Heart left ventricle (tissue), 16 donors: ENCODE results near the gene HINT1. TPM values are rescaled to one million over a fixed set of nuclear protein-coding genes. Genes with fewer than 3 reads are reported as not detected.

Experiments used
- ATAC-seq, 4 donors: fragments of 200-7000 bp; cut with Tn5 transposase; one replicate each; pipeline ENCODE4 v1.9.1; 2020 to 2022; ENCODE audit warnings: moderate library complexity in 4 of 4, mild to moderate bottlenecking in 3 of 4, moderate number of reproducible peaks in 1 of 4
- DNase-seq, 5 donors: peaks; one replicate each; pipeline ENCODE4 v3.0.0-alpha.2; 2020
- H3K27ac ChIP-seq, 12 donors: fragments of 200-600 bp; sonication (generic) in 4 of 12; one replicate each; pipeline versions ENCODE4 v1.5.0 to v1.8.0; 2016 to 2022; ENCODE audit warnings: mild to moderate bottlenecking in 2 of 12
- H3K27me3 ChIP-seq, 9 donors: fragments of 200-600 bp; sonication (generic) in 2 of 9; one replicate each; pipeline versions ENCODE4 v1.5.1 to v1.8.0; 2016 to 2022; ENCODE audit warnings: mild to moderate bottlenecking in 3 of 9
- H3K36me3 ChIP-seq, 9 donors: fragments of 200-600 bp; sonication (generic) in 2 of 9; one replicate each; pipeline versions ENCODE4 v1.5.0 to v1.8.0; 2018 to 2022; ENCODE audit warnings: mild to moderate bottlenecking in 2 of 9
- H3K4me1 ChIP-seq, 12 donors: fragments of 200-600 bp; sonication (generic) in 4 of 12; one replicate each; pipeline versions ENCODE4 v1.5.0 to v1.8.0; 2016 to 2022; ENCODE audit warnings: mild to moderate bottlenecking in 3 of 12
- H3K4me3 ChIP-seq, 12 donors: fragments of 200-600 bp; sonication (generic) in 4 of 12; one replicate each; pipeline versions ENCODE4 v1.5.0 to v1.8.0; 2017 to 2022; ENCODE audit warnings: mild to moderate bottlenecking in 9 of 12, moderate library complexity in 4 of 12
- H3K9me3 ChIP-seq, 12 donors: fragments of 200-600 bp; sonication (generic) in 4 of 12; one replicate each; pipeline versions ENCODE4 v1.5.0 to v1.8.0; 2016 to 2022; ENCODE audit warnings: mild to moderate bottlenecking in 1 of 12
- CTCF ChIP-seq, 12 donors: fragments of 200-600 bp; sonication (generic) in 4 of 12; IDR thresholded peaks; one replicate each; pipeline versions ENCODE4 v1.5.0 to v1.8.0; 2018 to 2022; ENCODE audit warnings: antibody characterized with exemption in 12 of 12, mild to moderate bottlenecking in 5 of 12
- POLR2A ChIP-seq, 2 donors: fragments of 450-650 bp; IDR thresholded peaks; one replicate each; pipeline ENCODE4 v1.6.1; 2017; ENCODE audit warnings: antibody characterized with exemption in 2 of 2, mild to moderate bottlenecking in 2 of 2, moderate library complexity in 2 of 2
- WGBS, 4 donors: extraction: QIAGEN DNeasy Blood & Tissue Kit in 2 of 4; methylation state at CpG; one replicate each; pipeline versions ENCODE4 v1.1.5 to v1.1.7; 2013 to 2018; 5-methylcytosine and 5-hydroxymethylcytosine counted together
- intact Hi-C, 10 donors: fragments of 100-400 bp; cut with DNase I; formaldehyde crosslinking; loops; one replicate each; pipeline versions ENCODE4 v1.11.1 to v1.14.2; 2022
- polyA plus RNA-seq, 2 donors: library from polyadenylated mRNA; stranded (reverse); fragments of 200-250 nt; gene quantifications; one replicate each; pipeline ENCODE4 v1.2.3, GENCODE V29; 2013
- total RNA-seq, 9 donors: library from RNA; depleted of rRNA in 2 of 9; stranded (reverse); fragments of >200 nt in 2 of 9; fragmentation: NEBNext Ultra II Directional in 3 of 9; extraction: Animal tissue kit (Norgen Biotek cat#: 25700) in 3 of 9; gene quantifications; one replicate each; pipeline versions ENCODE4 v1.1.0 to v1.2.4, GENCODE V29; 2016 to 2023
- donor health status: ischemic (EF 13 %, LVEDD 7.1; RV severe dilation, severe dysfunction).
- donor health status: healthy with polysubstance abuse.
- donor health status: DM: no; HTN: yes; CAD: no.
- donor health status: DM: no; HTN: no; CAD: no.
- donor health status: ischemic (EF 25% LVEDD 6.9; RV normal size, moderate dysfunction).
- donor health status: ischemic (EF 25% LVEDD 5.7; RV mildly dilated, moderate dysfunction).
- donor health status: healthy.
- donor health status: DM: yes; HTN: yes; CAD: no.
- donor health status: ischemic (EF 35%, LVEDD 5.7; RV mildly dilated, moderate dysfunction).
- donor health status: nonischemic (EF 11% LVEDD 7.7; RV severe dilation, severe dysfunction).
- donor health status: DM: yes; HTN: yes; CAD: no.
- donor health status: PGD.
- donor health status: ischemic (EF 29% LVEDD 5.4; RV normal size, mild dysfunction).
- donor health status: nonischemic (EF 23%, LVEDD 6.1; RV moderate dilation, normal function).

Gene HINT1
- total and polyA plus RNA-seq, 11 donors, result 76.8 to 286 (median 148) TPM

- peak overlapping the region in 11 of 12 donors; percentile 72 to 97 (median 87) for H3K4me3 ChIP-seq
- peaks cover 0 to 45% (median 42%) of the 10 kb centered on the region in 9 donors for H3K36me3 ChIP-seq
- no peak for ATAC-seq
- no peak for TF ChIP-seq POLR2A (IDR thresholded peaks at IDR 0.05)
- TF ChIP-seq CTCF (IDR thresholded peaks at IDR 0.05), result no peak
- DNase-seq, result no peak
- 32 to 36% (median 34%) methylated on average over 9 of the region's 9 CpGs for WGBS, 4 donors
- H3K9me3 ChIP-seq, result no peaks in the 10 kb centered on the region
- H3K27ac ChIP-seq, result peak overlapping the region in 11 of 12 donors; percentile 85 to 98 (median 95)
- intact Hi-C loops, result loop anchor here in 9 of 10 donors (2.0 to 10.0 kb wide), 5 partner anchors 99 to 254 kb away; partner anchors contain the start of gene CDC42SE2 (in 3 of the 9)
- H3K4me1 ChIP-seq, result peaks cover 0 to 23% (median 12%) of the 10 kb centered on the region in 12 donors
- no peaks in the 10 kb centered on the region for H3K27me3 ChIP-seq
Observed at GRCh38 chr5:131163276-131164119, 1.6 kb downstream of the HINT1 start.

- intact Hi-C loops, result loop anchor here in 9 of 10 donors (5.0 to 10.0 kb wide), 4 partner anchors 105 to 257 kb away; partner anchors contain the start of gene CDC42SE2 (in 3 of the 9)
- WGBS, 4 donors, result 73 to 99% (median 98%) methylated on average over 2 of the region's 2 CpGs
- no peak for TF ChIP-seq CTCF (IDR thresholded peaks at IDR 0.05)
- TF ChIP-seq POLR2A (IDR thresholded peaks at IDR 0.05), result no peak
- H3K36me3 ChIP-seq, result peaks cover 0 to 58% (median 53%) of the 10 kb centered on the region in 9 donors
- H3K4me1 ChIP-seq, result peaks cover 0 to 17% (median 10%) of the 10 kb centered on the region in 12 donors
- H3K4me3 ChIP-seq, result no peak overlapping the region
- ATAC-seq (no peak), DNase-seq (no peak)
- H3K9me3 ChIP-seq, result no peaks in the 10 kb centered on the region
- H3K27me3 ChIP-seq, result no peaks in the 10 kb centered on the region
- no peak overlapping the region for H3K27ac ChIP-seq
Observed at GRCh38 chr5:131160134-131160533, 4.9 kb downstream of the HINT1 start.

- no peaks in the 10 kb centered on the region for H3K27me3 ChIP-seq
- TF ChIP-seq POLR2A (IDR thresholded peaks at IDR 0.05) (no peak), CTCF (IDR thresholded peaks at IDR 0.05) (no peak)
- ATAC-seq (no peak), DNase-seq (no peak)
- WGBS, 4 donors, result 97 to 100% (median 98%) methylated on average over 5 of the region's 5 CpGs
- peaks cover 0 to 49% (median 44%) of the 10 kb centered on the region in 9 donors for H3K36me3 ChIP-seq
- no peaks in the 10 kb centered on the region for H3K4me1 ChIP-seq
- intact Hi-C loops, result no loop called here
- no peaks in the 10 kb centered on the region for H3K9me3 ChIP-seq
- no peak overlapping the region for H3K27ac ChIP-seq
- H3K4me3 ChIP-seq, result no peak overlapping the region
Observed at GRCh38 chr5:131156957-131157356, 8.1 kb downstream of the HINT1 start.

GRCh38 chr5:131156385-131156784, 8.7 kb downstream of the HINT1 start:
- TF ChIP-seq CTCF (IDR thresholded peaks at IDR 0.05) (no peak), POLR2A (IDR thresholded peaks at IDR 0.05) (no peak)
- Histone ChIP-seq H3K36me3 (peaks cover 0 to 43% (median 38%) of the 10 kb centered on the region in 9 donors), H3K4me3 (no peak overlapping the region), H3K27ac (no peak overlapping the region), H3K9me3 (no peaks in the 10 kb centered on the region), H3K27me3 (no peaks in the 10 kb centered on the region), H3K4me1 (no peaks in the 10 kb centered on the region)
- no peak for ATAC-seq
- no peak for DNase-seq
- WGBS, 4 donors, result 90 to 100% (median 97%) methylated on average over 2 of the region's 2 CpGs
- intact Hi-C loops, result no loop called here
